Ascending aorta (tissue), 2 donors: ENCODE data around the gene RNF157. TPM values are rescaled to one million over a fixed set of nuclear protein-coding genes. Genes with fewer than 3 reads are reported as not detected.

Experiments
- DNase-seq, 2 donors: peaks; one replicate each; pipeline ENCODE4 v3.0.0-alpha.2; 2019; ENCODE audit warnings: low spot score in 2 of 2
- H3K27ac ChIP-seq, 2 donors: fragments of 200-600 bp; sonication (generic); one replicate each; pipeline ENCODE4 v1.5.1; 2016 to 2017; ENCODE audit warnings: mild to moderate bottlenecking in 1 of 2
- H3K27me3 ChIP-seq: fragments of 200-600 bp; sonication (generic); one replicate; pipeline ENCODE4 v1.5.1; 2017
- H3K36me3 ChIP-seq, 2 donors: fragments of 200-600 bp; sonication (generic); one replicate each; pipeline ENCODE4 v1.5.1; 2016
- H3K4me1 ChIP-seq, 2 donors: fragments of 200-600 bp; sonication (generic); one replicate each; pipeline ENCODE4 v1.5.1; 2016 to 2017; ENCODE audit warnings: mild to moderate bottlenecking in 1 of 2
- H3K4me3 ChIP-seq, 2 donors: fragments of 200-600 bp; sonication (generic); one replicate each; pipeline ENCODE4 v1.5.1; 2016 to 2017; ENCODE audit warnings: mild to moderate bottlenecking in 1 of 2
- H3K9me3 ChIP-seq, 2 donors: fragments of 200-600 bp; sonication (generic); one replicate each; pipeline ENCODE4 v1.5.1; 2016
- CTCF ChIP-seq, 3 experiments: fragments of 200-600 bp in 2 of 3; fragments of 450-650 bp in 1 of 3; sonication (generic) in 2 of 3; IDR thresholded peaks; one replicate each; pipeline ENCODE4 v1.5.1; 2016 to 2019; ENCODE audit warnings: antibody characterized with exemption in 3 of 3, mild to moderate bottlenecking in 1 of 3, moderate library complexity in 1 of 3
- intact Hi-C: fragments of 100-400 bp; cut with DNase I; formaldehyde crosslinking; loops from one replicate; pipeline ENCODE4 v1.15.1; 2023
- total RNA-seq: library from RNA; depleted of rRNA; stranded (reverse); fragments of >200 nt; gene quantifications from one replicate; pipeline ENCODE4 v1.1.0, GENCODE V29; 2016

The RNF157 gene
- 2.4 TPM for total RNA-seq

DNA sequence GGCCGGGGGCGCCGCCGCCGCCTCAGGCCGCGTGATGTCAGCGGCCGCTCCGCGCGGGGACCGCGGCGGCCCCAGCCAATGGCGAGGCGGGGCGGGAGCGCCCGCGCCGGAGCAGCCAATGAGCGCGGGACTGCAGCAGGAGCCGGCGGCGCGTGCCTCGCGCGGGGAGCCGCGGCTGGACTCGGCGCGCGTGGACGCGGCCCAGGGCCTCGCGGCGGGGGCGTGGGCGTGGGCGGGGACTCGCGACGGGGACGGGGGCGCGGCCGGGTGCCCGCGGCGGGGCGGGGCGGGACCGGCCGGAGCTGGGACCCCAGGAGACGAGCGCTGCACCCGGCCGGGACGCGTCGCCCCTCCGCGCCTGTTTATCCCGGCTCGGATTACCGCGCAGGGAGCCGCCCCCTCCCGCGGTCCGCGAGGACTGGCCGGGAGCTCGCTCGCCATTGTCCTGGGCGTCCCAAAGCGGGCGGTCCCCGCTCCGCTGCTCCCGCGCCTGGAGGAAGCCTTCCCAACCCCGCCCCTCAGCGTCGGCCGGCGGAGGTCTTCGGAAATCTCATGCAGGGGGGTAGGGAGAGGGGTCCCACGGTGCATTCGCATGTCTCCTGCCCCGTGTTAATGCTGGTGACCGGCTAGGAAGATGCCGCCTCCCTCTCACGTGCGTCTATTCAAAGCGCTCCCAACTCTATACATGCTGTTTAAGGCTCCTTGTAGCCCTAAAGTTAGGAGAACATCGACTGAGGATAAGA is at the start of gene RNF157:
RNF157 (minus strand) TSS at position 33 of the 743 bp plus-strand sequence. CDS start 253 bp downstream, outside the sequence.
- peak in 1 of 2 donors; percentile 76 for DNase-seq
- no peaks in the 10 kb centered on the region for H3K36me3 ChIP-seq
- TF ChIP-seq CTCF (IDR thresholded peaks at IDR 0.05): no peak
- H3K9me3 ChIP-seq: no peaks in the 10 kb centered on the region
- peak within 1 kb of the TSS in 1 of 2 donors; percentile 20 for H3K27ac ChIP-seq
- peak within 1 kb of the TSS; percentile 59 to 80 for H3K4me3 ChIP-seq
- H3K4me1 ChIP-seq: peaks cover 3 to 11% of the 10 kb centered on the region in 2 donors
- intact Hi-C loops: loop anchor here (2.0 to 5.0 kb wide), 2 partner anchors 24 to 37 kb away; partner anchors contain the start of gene UBALD2
- no peaks in the 10 kb centered on the region for H3K27me3 ChIP-seq

DNA sequence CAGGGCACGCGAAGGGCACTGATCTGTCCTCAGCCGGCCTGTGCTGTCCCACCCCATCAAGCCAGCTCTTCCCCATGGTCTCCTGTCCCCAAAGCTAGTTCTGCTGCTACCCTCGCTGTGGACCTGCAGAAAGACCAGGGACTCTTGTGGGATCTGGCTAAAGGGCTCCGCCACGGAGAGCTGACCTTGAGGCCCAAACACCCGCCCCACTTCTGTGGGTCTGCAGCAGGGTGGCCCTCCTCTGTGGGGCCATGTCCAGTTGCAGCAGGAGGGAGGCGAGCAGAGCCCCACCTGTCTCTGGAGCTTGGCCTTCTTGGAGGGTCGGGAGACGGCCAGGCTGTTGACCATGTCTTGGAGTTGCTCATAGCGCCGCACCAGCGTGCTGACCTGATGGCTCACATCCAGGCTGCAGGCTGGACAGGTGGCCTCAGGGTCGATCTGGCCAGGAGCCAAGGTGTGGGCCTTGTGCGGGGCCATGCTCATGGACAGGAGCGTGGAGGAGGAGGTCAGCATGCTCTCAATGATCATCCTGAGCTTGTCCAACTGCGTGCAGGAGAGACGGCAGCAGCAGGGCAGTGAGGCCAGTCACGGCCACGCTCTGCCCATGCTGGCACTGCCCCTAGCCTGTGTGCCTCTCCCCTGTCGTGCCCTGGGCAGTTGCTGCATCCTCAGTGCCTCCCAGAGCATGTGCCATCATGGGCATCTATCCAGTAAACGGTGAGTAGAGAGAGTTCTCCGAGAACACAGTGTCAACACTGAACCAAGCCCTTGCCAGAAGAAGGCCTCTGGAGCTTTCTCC is 41.5 kb upstream of the RNF157 start:
- intact Hi-C loops: no loop called here
- peaks cover 0 to 3% of the 10 kb centered on the region in 2 donors for H3K4me1 ChIP-seq
- no peak for TF ChIP-seq CTCF (IDR thresholded peaks at IDR 0.05)
- DNase-seq: no peak
- no peak overlapping the region for H3K4me3 ChIP-seq
- no peak overlapping the region for H3K27ac ChIP-seq
- H3K36me3 ChIP-seq: no peaks in the 10 kb centered on the region
- no peaks in the 10 kb centered on the region for H3K9me3 ChIP-seq
- no peaks in the 10 kb centered on the region for H3K27me3 ChIP-seq

DNA sequence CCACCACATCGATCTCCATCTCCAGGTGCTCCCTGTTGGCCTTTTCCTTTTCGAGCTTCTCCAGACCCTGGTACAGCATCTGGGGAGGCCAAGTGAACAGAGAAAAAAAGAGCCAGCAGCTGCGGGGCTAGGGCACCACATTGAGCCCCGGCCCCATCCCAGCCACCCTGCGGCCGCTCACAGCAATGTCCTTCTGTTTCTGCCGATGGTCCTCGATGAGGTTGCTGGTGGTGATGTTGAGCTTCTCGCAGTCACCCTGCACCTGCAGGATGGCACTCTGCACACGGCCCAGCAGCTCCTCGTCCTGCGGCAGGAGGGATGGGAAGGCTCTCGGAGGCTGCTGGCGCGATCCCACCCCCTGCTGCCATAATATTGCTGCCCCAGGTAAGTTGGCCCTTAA is 40.4 kb upstream of the RNF157 start:
- intact Hi-C loops: no loop called here
- Histone ChIP-seq H3K27me3 (no peaks in the 10 kb centered on the region), H3K27ac (no peak overlapping the region), H3K36me3 (no peaks in the 10 kb centered on the region), H3K9me3 (no peaks in the 10 kb centered on the region), H3K4me3 (no peak overlapping the region), H3K4me1 (peaks cover 0 to 3% of the 10 kb centered on the region in 2 donors)
- no peak for DNase-seq
- TF ChIP-seq CTCF (IDR thresholded peaks at IDR 0.05): no peak

- DNase-seq: no peak
- no peak overlapping the region for H3K27ac ChIP-seq
- no peak overlapping the region for H3K4me3 ChIP-seq
- no peak for TF ChIP-seq CTCF (IDR thresholded peaks at IDR 0.05)
- no peaks in the 10 kb centered on the region for H3K9me3 ChIP-seq
- H3K27me3 ChIP-seq: no peaks in the 10 kb centered on the region
- H3K36me3 ChIP-seq: no peaks in the 10 kb centered on the region
- H3K4me1 ChIP-seq: peaks cover 0 to 3% of the 10 kb centered on the region in 2 donors
- intact Hi-C loops: loop anchor here (1.0 to 10.0 kb wide), 3 partner anchors 38 to 375 kb away; partner anchors contain the start of genes MRPL38 and RNF157
These were observed 39.5 kb upstream of the RNF157 start for GRCh38 chr17:76279742-76280287.

DNA sequence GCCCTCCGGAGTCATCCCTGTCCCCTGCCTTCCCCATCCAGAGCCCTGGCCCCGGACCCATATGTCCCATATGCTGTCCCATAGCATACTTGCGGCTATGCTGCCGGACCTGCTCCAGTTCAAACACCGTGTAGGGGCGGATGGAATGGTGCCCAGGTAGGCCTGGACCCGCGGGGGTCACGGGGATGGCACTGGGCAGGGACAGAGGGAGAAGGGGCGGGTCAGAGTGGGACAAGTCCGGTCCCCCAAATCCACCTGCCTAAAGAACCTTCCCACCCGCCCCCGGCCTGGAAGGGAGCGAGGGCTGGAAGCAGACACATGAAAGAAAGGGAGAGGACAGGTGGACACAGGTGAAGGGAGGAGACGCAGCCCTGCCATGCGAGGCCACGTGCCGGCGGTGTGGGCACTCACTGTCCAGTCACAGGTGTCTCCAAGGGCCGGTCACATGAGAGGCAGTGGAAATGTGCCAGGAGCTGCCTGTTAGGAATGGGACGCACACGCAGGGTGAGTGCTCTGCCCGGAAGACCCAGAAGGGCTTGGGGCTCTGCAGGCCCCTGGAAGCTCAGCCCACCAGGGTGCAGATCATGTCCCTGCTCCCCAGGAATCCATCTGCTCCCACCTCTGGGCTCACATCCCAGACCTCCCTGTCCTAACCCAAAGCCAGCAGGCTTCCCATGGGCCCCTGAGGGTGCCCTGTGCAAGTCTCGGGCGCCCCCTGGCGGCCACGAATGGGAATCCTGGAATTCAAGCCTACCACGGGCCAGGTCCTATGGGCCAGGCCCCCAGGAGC is 38.9 kb upstream of the RNF157 start:
- intact Hi-C loops: loop anchor here (1.0 to 10.0 kb wide), 3 partner anchors 37 to 374 kb away; partner anchors contain the start of genes MRPL38 and RNF157
- DNase-seq: peak; percentile 47 to 92
- TF ChIP-seq CTCF (IDR thresholded peaks at IDR 0.05): peak; percentile 86 to 98 (median 93)
- no peaks in the 10 kb centered on the region for H3K9me3 ChIP-seq
- no peak overlapping the region for H3K4me3 ChIP-seq
- no peaks in the 10 kb centered on the region for H3K27me3 ChIP-seq
- H3K36me3 ChIP-seq: no peaks in the 10 kb centered on the region
- H3K4me1 ChIP-seq: peaks cover 0 to 3% of the 10 kb centered on the region in 2 donors
- no peak overlapping the region for H3K27ac ChIP-seq
